Hepatocyte (in vitro differentiated cells): ENCODE results near the gene ING1.

Experiments
- CTCF ChIP-seq: fragments of 200-600 bp; sonication (generic); IDR thresholded peaks from 2 replicates; pipeline ENCODE4 v1.5.1; 2016; ENCODE audit warnings: antibody characterized with exemption, mild to moderate bottlenecking; ENCODE audit not compliant: poor library complexity
- EZH2 ChIP-seq: fragments of 200-600 bp; sonication (generic); IDR thresholded peaks from 2 replicates; pipeline ENCODE4 v1.6.1; 2016; ENCODE audit warnings: antibody characterized with exemption, mild to moderate bottlenecking, borderline replicate concordance
- EZH2phosphoT487 ChIP-seq: fragments of 200-600 bp; sonication (generic); IDR thresholded peaks from one replicate; pipeline ENCODE4 v1.6.1; 2018; ENCODE audit warnings: antibody characterized with exemption, mild to moderate bottlenecking, low read depth, moderate library complexity; ENCODE audit not compliant: unreplicated experiment, severe bottlenecking

DNA sequence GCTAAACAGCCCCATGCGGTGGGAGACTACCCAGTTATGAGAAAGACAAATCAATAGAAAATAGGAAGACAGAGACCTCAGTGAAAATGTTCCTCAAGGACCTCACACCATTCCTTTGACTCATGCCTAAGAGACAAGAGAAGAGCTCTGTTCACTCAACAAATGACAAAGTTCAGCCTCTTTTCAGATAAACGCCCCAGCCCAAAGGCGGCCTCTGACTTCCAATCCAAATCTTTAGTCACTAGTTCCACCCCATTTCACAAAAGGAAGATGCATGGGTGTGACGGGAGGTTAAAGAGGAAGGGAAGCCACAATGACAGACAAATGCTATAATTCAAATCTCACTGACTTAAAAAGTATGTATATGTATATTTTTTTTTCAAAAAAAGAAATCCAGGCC lies 15.7 kb upstream of the ING1 start:
- TF ChIP-seq CTCF: no peak
- TF ChIP-seq EZH2phosphoT487: no peak
- TF ChIP-seq EZH2: no peak
